ENCODE results near the gene RAP1GAP2.

- no peak for TF ChIP-seq CTCF (IDR thresholded peaks at IDR 0.05)
- no peak for TF ChIP-seq POLR2AphosphoS5 (IDR thresholded peaks at IDR 0.05; ENCODE audit: insufficient read depth in 1 of 2, low read depth in 1 of 2)
Measured at GRCh38 chr17:2929881-2930533, 133.8 kb downstream of the RAP1GAP2 start.
